Naive B cell (primary cell): Measurements from ENCODE around the gene TRPM2. TPM values are rescaled to one million over a fixed set of nuclear protein-coding genes. Genes with fewer than 3 reads are reported as not detected.
A peak's percentile ranks its signal among the peaks of the same experiment; 100 is the strongest.

Source experiments
- ATAC-seq, 2 donors: fragments of 150-1000 bp; cut with Tn5 transposase; 2 replicates each; pipeline ENCODE4 v1.10.0; 2021; ENCODE audit warnings: low read depth in 2 of 2, mild to moderate bottlenecking in 2 of 2, moderate library complexity in 2 of 2
- DNase-seq: peaks from one replicate; pipeline ENCODE4 v3.0.0; 2022
- H3K27ac Mint-ChIP-seq, 6 donors: one replicate each; pipeline ENCODE4 v1.8.0; 2020 to 2022; ENCODE audit warnings: mild to moderate bottlenecking in 6 of 6, mixed read lengths in 6 of 6, moderate library complexity in 5 of 6, inconsistent platforms in 2 of 6
- H3K27me3 Mint-ChIP-seq, 3 donors: one replicate each; pipeline ENCODE4 v1.8.0; 2021 to 2022; ENCODE audit warnings: mixed read lengths in 3 of 3, mild to moderate bottlenecking in 1 of 3
- H3K36me3 Mint-ChIP-seq, 2 donors: one replicate each; pipeline ENCODE4 v1.8.0; 2020 to 2022; ENCODE audit warnings: mixed read lengths in 2 of 2, inconsistent platforms in 1 of 2, mild to moderate bottlenecking in 1 of 2
- H3K4me1 Mint-ChIP-seq, 3 donors: one replicate each; pipeline ENCODE4 v1.8.0; 2020 to 2022; ENCODE audit warnings: mixed read lengths in 3 of 3, inconsistent platforms in 1 of 3, mild to moderate bottlenecking in 1 of 3, moderate library complexity in 1 of 3
- H3K4me3 Mint-ChIP-seq, 8 donors: one replicate each; pipeline ENCODE4 v1.8.0; 2020 to 2022; ENCODE audit warnings: mild to moderate bottlenecking in 8 of 8, mixed read lengths in 8 of 8, moderate library complexity in 8 of 8, inconsistent platforms in 2 of 8
- H3K9me3 Mint-ChIP-seq, 7 donors: one replicate each; pipeline ENCODE4 v1.8.0; 2020 to 2022; ENCODE audit warnings: mixed read lengths in 7 of 7, mild to moderate bottlenecking in 5 of 7, inconsistent platforms in 2 of 7, moderate library complexity in 1 of 7
- polyA plus RNA-seq, 6 donors: library from polyadenylated mRNA; unstranded; fragments of 300-500 nt; fragmentation: Illumina TruSeq; gene quantifications; one replicate each; pipeline ENCODE4 v1.2.3, GENCODE V29; 2021; ENCODE audit warnings: low read depth in 6 of 6

TRPM2 gene
- polyA plus RNA-seq, 6 donors from 2014 or later: 0.48 to 4.8 (median 2.6) TPM

DNA sequence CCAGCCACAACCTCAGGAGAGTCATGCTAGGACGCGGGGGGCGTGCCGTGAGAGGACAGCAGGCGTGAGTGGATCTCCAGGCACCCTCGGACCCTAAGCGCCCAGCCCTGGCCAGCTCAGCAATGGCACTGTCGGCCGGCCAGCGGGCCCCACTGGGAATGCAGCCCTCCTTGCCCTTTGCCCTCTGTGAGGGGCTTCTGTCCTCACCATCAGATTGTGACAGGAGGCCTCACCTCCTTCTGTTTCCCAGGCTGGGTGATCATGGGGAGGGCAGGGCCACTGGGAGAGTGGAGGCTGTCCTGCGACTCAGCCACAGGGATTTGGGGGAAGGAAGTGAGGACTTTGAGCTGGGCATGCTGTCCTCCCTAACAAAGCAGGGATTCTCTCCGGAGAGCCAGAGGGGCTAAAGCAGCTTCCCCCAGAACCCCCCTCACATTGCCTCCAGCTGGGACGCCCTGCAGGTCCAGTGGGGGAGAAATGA, 95.3 kb downstream of the TRPM2 start:
- no peak overlapping the region for H3K4me3 Mint-ChIP-seq
- peaks cover 5 to 33% (median 32%) of the 10 kb centered on the region in 3 donors for H3K27me3 Mint-ChIP-seq
- DNase-seq: no peak
- no peaks in the 10 kb centered on the region for H3K4me1 Mint-ChIP-seq
- H3K9me3 Mint-ChIP-seq: peaks cover 0 to 14% (median 4%) of the 10 kb centered on the region in 7 donors
- no peaks in the 10 kb centered on the region for H3K36me3 Mint-ChIP-seq
- ATAC-seq: no peak
- H3K27ac Mint-ChIP-seq: peak overlapping the region in 1 of 6 donors; percentile 17

DNA sequence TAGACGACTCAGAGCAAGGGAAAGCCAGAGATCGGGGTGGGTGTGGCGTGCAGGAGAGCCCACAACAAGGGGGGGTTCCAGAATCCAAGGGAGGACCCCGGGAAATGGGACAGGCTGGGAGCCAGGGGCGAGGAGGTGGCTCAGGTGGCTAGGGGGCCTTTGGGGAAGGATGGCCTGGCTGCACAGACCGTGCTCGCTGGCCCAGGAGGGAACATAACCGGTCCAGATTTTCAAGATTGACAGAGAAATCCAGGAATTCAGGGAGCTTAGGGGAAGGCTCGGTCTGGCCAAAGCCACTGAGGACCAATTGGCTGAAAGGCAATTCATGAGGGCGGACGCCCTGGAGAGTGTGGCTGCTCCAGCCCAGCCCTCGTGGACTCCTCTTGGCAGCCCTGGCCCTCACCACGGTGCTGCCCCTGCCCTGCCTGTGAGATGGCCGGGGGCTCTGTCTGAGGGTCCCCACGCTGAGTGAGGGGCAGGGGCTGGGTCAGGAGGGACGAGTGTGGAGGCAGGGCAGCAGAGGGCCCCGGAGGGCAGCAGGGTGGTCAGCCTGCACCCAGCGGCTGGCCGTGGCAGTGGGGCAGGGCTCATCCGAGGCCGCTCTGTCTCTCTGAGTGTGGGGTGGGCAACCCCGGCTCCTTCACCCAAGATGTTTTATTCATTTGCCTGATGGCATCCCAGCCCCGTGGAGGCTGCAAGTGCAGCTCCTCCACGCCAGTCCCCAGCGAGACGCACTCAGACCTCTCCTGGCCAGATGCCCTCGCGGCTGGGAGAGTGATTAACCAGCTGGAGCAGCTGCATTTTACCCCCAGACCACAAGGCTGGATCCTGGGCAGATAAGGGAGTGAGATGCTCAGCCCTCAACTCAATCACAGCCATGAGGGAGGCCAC, 96.3 kb downstream of the TRPM2 start:
- DNase-seq (no peak), ATAC-seq (no peak)
- H3K27me3 Mint-ChIP-seq: peaks cover 5 to 33% (median 32%) of the 10 kb centered on the region in 3 donors
- H3K27ac Mint-ChIP-seq: peak overlapping the region in 1 of 6 donors; percentile 53
- H3K4me3 Mint-ChIP-seq: no peak overlapping the region
- peaks cover 0 to 24% (median 5%) of the 10 kb centered on the region in 7 donors for H3K9me3 Mint-ChIP-seq
- no peaks in the 10 kb centered on the region for H3K36me3 Mint-ChIP-seq
- peaks cover 0 to 4% (median 4%) of the 10 kb centered on the region in 3 donors for H3K4me1 Mint-ChIP-seq

DNA sequence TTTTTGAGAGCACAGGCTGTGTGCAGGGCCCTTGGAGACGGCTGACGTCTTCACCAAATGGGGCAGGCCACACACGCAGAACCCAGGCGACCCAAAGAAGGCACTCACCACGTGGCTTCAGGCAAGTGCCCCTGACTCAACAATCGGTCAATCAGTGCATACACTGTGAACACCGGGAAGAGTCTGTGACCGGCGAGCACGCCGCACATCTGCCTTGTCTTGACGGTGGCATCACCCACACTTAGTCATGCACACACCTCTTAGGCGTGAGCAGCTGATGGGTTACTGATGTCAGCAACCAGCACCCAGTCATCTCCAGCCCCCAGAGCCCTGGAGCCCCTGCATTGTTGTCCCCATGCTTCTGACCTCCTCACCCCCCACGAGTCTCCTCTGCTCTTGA, 97.0 kb downstream of the TRPM2 start:
- no peak overlapping the region for H3K4me3 Mint-ChIP-seq
- H3K27ac Mint-ChIP-seq: no peak overlapping the region

DNA sequence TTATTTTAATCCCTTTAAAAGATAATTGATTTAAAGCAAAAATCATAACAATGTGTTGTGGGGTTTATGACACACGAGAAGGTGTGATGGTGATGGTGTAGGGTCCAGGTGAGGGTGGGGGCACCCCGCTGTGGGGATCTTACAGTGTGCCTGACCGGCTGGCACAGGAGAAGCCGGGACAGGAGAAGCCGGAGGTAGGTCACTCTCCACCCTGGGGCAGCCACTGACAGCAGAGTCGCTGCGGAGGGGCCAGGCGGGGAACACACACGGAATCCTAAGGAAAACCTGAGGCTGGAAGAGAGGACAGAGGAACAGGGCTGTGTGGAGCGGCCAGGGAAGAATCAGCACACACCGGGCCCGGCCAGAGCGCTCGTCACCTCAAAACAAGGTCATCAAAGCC, 97.6 kb downstream of the TRPM2 start:
- peak overlapping the region in 1 of 6 donors; percentile 25 for H3K27ac Mint-ChIP-seq
- ATAC-seq (no peak), DNase-seq (no peak)
- H3K27me3 Mint-ChIP-seq: peaks cover 5 to 33% (median 32%) of the 10 kb centered on the region in 3 donors
- no peak overlapping the region for H3K4me3 Mint-ChIP-seq
- H3K9me3 Mint-ChIP-seq: peaks cover 0 to 24% (median 5%) of the 10 kb centered on the region in 7 donors
- H3K36me3 Mint-ChIP-seq: no peaks in the 10 kb centered on the region
- peaks cover 0 to 8% (median 6%) of the 10 kb centered on the region in 3 donors for H3K4me1 Mint-ChIP-seq

More for the DNA sequence above, 97.0 kb downstream of the TRPM2 start:
- Mint-ChIP-seq H3K4me1 (peaks cover 0 to 8% (median 6%) of the 10 kb centered on the region in 3 donors), H3K36me3 (no peaks in the 10 kb centered on the region), H3K9me3 (peaks cover 0 to 24% (median 5%) of the 10 kb centered on the region in 7 donors), H3K27me3 (peaks cover 5 to 33% (median 32%) of the 10 kb centered on the region in 3 donors)
- ATAC-seq (no peak), DNase-seq (no peak)

DNA sequence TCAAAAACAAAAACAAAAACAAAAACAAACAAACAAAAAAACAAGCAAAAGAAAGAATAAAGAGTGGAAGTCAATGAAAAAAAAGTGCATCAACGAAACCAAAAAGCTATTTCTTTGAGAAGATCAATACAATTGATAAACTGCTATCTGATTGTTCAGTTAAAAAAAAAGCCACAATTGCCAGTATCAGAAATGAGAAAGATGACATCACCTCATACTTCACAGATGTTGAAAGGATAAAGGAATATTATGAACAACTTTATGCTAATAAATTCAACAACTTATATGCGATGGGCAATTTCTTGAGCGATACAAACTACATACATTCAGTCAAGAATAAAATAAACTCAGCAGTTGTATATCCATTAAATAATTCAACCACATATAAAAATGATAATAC, 99.7 kb downstream of the TRPM2 start:
- ATAC-seq (no peak), DNase-seq (no peak)
- peaks cover 0 to 24% (median 5%) of the 10 kb centered on the region in 7 donors for H3K9me3 Mint-ChIP-seq
- H3K27me3 Mint-ChIP-seq: peaks cover 5 to 27% (median 27%) of the 10 kb centered on the region in 3 donors
- no peaks in the 10 kb centered on the region for H3K36me3 Mint-ChIP-seq
- peaks cover 0 to 11% (median 6%) of the 10 kb centered on the region in 3 donors for H3K4me1 Mint-ChIP-seq
- no peak overlapping the region for H3K27ac Mint-ChIP-seq
- H3K4me3 Mint-ChIP-seq: peak overlapping the region in 1 of 8 donors; percentile 77

DNA sequence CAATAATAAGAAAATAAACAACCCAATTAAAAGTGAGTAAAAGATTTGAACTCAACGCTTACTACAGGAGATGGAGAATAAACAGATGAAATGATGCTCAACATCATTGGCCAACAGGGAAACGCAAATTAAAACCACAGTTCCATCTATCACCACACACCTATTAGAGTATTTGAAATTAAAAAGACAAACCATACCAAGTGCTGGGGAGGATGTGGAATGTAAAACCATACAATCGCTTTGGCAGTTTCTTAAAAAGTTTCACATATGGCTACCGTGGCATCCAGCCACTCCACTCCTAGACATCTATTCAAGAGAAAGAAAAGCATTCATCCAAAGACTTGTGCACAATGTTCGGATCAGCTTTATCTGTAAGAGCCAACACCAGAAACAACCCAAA, 100.6 kb downstream of the TRPM2 start:
- H3K27ac Mint-ChIP-seq: peak overlapping the region in 2 of 6 donors; percentile 28 to 55
- no peaks in the 10 kb centered on the region for H3K36me3 Mint-ChIP-seq
- DNase-seq (no peak), ATAC-seq (no peak)
- H3K4me3 Mint-ChIP-seq: peak overlapping the region in 7 of 8 donors; percentile 24 to 88 (median 77)
- peaks cover 0 to 11% (median 6%) of the 10 kb centered on the region in 3 donors for H3K4me1 Mint-ChIP-seq
- peaks cover 3 to 22% (median 22%) of the 10 kb centered on the region in 3 donors for H3K27me3 Mint-ChIP-seq
- H3K9me3 Mint-ChIP-seq: peaks cover 0 to 24% (median 5%) of the 10 kb centered on the region in 7 donors

DNA sequence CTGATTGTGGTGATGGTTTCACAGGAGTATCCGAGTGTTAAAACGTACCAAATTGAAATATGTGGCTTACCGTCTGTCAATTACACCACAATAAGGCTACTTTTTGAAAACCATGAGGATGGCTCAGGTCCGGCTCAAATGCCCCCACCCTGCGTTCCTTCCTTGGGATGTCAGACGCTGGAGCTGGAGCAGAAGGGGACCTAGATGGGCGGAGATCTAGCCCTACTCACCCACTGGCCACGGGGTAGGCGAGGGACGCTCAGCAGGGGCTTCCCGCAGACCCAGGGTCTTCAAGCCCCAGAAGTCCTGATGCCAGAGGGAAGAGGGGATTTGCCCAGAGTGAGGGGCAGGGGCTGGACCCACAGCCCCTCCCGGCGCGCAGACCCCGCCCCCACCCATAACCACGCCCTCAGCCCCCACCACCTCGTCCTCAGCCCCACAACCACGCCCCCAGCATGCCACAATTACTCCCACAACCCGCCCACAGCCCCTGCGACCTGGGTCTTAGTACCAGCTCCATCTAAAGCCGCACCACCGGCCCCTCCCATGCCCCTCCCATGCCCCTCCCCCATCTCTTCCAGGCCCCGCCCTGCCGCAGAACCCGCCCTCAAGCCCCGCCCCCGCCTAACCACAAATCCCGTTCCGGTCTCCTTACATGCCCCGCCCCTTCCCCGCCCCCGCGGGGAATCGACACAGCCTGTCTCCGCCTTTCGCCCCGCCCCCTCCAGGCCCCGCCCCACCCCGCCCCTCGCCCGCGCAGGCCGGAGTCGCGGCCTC, 101.5 kb downstream of the TRPM2 start, which contains the start of gene LRRC3:
LRRC3 (plus strand) TSS at position 764 of the 777 bp plus-strand sequence. CDS start 1,135 bp downstream, outside the sequence.
- H3K27ac Mint-ChIP-seq: peak within 1 kb of the TSS in 3 of 6 donors; percentile 23 to 74 (median 28)
- H3K4me1 Mint-ChIP-seq: peaks cover 0 to 11% (median 6%) of the 10 kb centered on the region in 3 donors
- peaks cover 0 to 15% (median 13%) of the 10 kb centered on the region in 3 donors for H3K27me3 Mint-ChIP-seq
- H3K9me3 Mint-ChIP-seq: peaks cover 0 to 24% (median 5%) of the 10 kb centered on the region in 7 donors
- peak within 1 kb of the TSS; percentile 73 to 90 (median 79) for H3K4me3 Mint-ChIP-seq
- H3K36me3 Mint-ChIP-seq: no peaks in the 10 kb centered on the region
- ATAC-seq (peak; percentile 78 to 79), DNase-seq (peak; percentile 75)

DNA sequence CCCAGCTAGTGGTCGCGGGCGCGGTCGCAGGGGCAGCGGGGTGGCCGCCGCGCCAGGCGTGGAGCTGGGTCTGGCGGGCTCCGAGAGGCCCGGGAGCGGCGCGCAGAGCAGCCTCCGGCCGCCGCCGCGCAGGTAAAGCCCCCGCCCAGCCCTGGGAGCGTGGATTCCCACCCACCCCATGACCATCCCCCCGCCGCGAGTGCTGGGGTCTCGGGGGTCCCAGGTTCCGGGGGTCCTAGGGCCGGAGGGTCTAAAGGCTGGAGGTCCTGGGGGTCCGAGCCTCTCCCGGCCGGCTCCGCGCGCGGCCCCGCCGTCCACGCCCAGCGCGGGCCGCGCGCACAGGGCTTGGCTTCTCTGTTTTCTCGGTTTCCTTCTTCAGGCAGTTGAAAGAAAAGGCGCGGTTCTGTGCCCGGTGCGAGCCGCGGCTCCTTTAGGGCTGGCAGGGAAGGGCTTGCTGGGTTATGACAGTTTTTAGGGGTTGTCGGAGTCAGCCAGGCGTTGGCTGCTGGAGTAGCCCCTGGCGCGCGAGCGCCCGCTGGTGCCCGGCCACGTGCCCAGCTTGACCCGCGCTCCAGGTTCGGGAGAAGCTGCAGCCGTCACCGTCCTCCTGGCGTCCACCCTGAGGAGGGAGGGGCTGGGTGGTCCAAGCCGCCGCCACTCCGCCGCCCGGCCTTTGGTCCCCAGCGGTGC, 102.2 kb downstream of the TRPM2 start:
- Mint-ChIP-seq H3K27ac (no peak overlapping the region), H3K4me3 (peak overlapping the region; percentile 54 to 90 (median 78)), H3K9me3 (peaks cover 0 to 24% (median 5%) of the 10 kb centered on the region in 7 donors), H3K36me3 (no peaks in the 10 kb centered on the region), H3K27me3 (peaks cover 0 to 11% (median 9%) of the 10 kb centered on the region in 3 donors), H3K4me1 (peaks cover 0 to 11% (median 6%) of the 10 kb centered on the region in 3 donors)
- DNase-seq (no peak), ATAC-seq (peak; percentile 66 to 67)

DNA sequence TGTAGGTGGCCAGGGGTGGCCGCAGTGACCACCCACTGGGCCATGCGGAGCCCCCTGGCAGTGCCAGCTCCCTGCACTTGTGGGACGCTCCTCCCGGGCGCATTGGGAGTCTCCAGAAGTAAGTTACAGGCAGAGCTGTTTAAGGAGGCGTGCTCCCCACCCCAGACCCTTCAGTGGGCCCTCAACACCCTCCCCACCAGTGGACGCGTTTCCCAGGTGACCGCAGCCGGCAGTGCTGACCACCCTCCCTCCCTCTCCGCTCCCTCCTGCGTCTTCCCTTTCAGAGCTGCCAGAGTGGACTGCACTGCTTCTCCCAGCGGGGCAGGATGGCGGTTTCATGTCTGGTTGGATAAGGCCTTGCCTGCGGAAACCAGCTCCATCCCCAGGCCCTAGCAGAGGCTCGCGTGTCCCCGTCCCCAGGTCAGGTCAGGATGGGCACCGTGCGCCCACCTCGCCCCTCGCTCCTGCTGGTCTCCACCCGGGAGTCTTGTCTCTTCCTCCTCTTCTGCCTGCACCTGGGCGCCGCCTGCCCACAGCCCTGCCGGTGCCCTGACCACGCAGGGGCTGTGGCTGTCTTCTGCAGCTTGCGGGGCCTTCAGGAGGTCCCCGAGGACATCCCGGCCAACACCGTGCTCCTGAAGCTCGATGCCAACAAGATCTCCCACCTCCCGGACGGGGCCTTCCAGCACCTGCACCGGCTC, 102.9 kb downstream of the TRPM2 start:
- no peak for ATAC-seq
- H3K36me3 Mint-ChIP-seq: no peaks in the 10 kb centered on the region
- peaks cover 0 to 24% (median 5%) of the 10 kb centered on the region in 7 donors for H3K9me3 Mint-ChIP-seq
- no peak overlapping the region for H3K27ac Mint-ChIP-seq
- peaks cover 0 to 4% (median 2%) of the 10 kb centered on the region in 3 donors for H3K27me3 Mint-ChIP-seq
- H3K4me1 Mint-ChIP-seq: peaks cover 0 to 11% (median 6%) of the 10 kb centered on the region in 3 donors
- DNase-seq: no peak
- peak overlapping the region in 7 of 8 donors; percentile 41 to 82 (median 70) for H3K4me3 Mint-ChIP-seq

DNA sequence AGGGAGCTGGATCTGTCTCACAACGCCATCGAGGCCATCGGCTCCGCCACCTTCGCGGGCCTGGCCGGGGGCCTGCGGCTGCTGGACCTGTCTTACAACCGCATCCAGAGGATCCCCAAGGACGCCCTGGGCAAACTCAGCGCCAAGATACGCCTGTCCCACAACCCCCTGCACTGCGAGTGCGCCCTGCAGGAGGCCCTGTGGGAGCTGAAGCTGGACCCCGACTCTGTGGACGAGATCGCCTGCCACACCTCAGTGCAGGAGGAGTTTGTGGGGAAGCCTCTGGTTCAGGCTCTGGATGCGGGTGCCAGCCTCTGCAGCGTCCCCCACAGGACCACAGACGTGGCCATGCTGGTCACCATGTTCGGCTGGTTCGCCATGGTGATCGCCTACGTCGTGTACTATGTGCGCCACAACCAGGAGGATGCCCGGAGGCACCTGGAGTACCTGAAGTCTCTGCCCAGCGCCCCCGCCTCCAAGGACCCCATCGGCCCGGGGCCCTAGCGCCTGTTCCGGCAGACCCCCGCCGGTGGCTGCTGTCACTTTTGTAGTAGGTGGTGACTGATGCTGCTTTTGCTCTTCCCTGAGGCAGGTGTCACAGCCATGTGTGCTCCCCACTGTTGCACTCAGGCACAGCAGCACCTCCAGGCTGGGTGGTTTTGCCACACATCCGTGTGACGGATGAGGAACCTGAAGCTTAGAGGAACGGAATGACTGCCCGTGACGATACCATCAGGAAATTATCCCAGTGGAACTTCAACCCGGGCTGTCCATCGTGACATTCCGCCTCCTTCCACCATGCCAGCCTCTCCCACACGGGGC, 103.7 kb downstream of the TRPM2 start:
- Mint-ChIP-seq H3K27me3 (no peaks in the 10 kb centered on the region), H3K9me3 (peaks cover 0 to 18% (median 5%) of the 10 kb centered on the region in 7 donors), H3K27ac (no peak overlapping the region), H3K4me1 (peaks cover 0 to 11% (median 6%) of the 10 kb centered on the region in 3 donors), H3K4me3 (peak overlapping the region; percentile 15 to 78 (median 58)), H3K36me3 (no peaks in the 10 kb centered on the region)
- DNase-seq (no peak), ATAC-seq (no peak)

DNA sequence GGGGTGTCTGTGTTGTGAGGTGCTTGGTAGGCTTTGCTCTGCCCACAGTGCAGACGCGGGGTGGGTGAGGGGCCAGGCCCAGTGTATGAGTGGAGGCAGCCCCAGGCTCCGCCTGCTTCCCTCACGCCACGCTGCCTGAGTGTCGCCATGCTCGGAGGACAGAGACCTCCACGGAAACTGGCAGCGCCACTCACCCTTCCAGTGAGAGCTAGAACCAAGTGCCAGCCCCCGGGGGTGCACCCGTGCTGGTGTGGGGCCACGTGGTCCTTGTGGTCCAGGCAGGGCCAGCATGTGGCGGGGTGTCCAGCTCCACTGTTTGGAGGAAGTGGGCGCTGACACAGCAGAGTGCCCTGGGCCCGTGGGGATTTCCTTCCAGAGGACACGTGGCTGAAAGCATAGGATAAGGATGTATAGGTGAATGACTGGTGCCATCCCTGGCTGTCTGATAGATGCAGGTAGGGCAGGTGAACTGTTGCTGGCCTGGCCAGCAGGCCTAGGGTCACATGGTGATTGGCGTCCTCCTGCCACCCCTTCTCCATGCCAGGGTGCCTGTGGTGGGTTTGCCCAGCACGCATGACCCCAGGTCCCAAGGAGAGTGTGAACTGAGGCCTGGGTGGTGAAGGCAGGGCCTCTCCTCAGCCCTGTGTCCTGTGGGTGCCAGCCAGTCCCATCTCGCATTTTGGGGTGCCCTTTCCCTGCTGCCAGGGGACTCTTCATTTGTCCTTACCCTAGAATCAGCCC, 105.7 kb downstream of the TRPM2 start:
- peaks cover 0 to 11% (median 8%) of the 10 kb centered on the region in 3 donors for H3K4me1 Mint-ChIP-seq
- peak overlapping the region in 1 of 6 donors; percentile 33 for H3K27ac Mint-ChIP-seq
- DNase-seq: no peak
- peaks cover 0 to 5% (median 0%) of the 10 kb centered on the region in 3 donors for H3K27me3 Mint-ChIP-seq
- peaks cover 0 to 6% (median 2%) of the 10 kb centered on the region in 7 donors for H3K9me3 Mint-ChIP-seq
- no peak for ATAC-seq
- H3K4me3 Mint-ChIP-seq: peak overlapping the region in 1 of 8 donors; percentile 37
- H3K36me3 Mint-ChIP-seq: no peaks in the 10 kb centered on the region
